KG1 (cell line): Measurements from ENCODE around the gene NUDT1.
"Not testable (repeated sequence)": the region's sequence is repeated elsewhere in the genome, so short reads cannot be mapped to it uniquely, and the experiment has no call there.

ENCODE experiments used
- DNase-seq: peaks from one replicate; lab custom pipeline; 2025; lab: John Stamatoyannopoulos, UW

Gene NUDT1

GRCh38 chr7:2249744-2250323 lies 7.8 kb downstream of the NUDT1 start:
- no peak for DNase-seq

- no peak for DNase-seq
Observed at GRCh38 chr7:2251381-2251780, 9.4 kb downstream of the NUDT1 start.

GRCh38 chr7:2251841-2252771 lies 10.1 kb downstream of the NUDT1 start:
- DNase-seq: no peak

- no peak for DNase-seq
Observed at GRCh38 chr7:2253021-2253420, 11.0 kb downstream of the NUDT1 start.

- no peak for DNase-seq
Observed at GRCh38 chr7:2253525-2254244, 11.7 kb downstream of the NUDT1 start.

- DNase-seq: no peak
Observed at GRCh38 chr7:2254429-2255144, 12.6 kb downstream of the NUDT1 start.

- no peak for DNase-seq
Observed at GRCh38 chr7:2255145-2256139, 13.4 kb downstream of the NUDT1 start.

- DNase-seq: no peak
Observed at GRCh38 chr7:2256306-2257045, 14.4 kb downstream of the NUDT1 start.

GRCh38 chr7:2257046-2257551 lies 15.1 kb downstream of the NUDT1 start:
- DNase-seq: no peak

- no peak for DNase-seq
Observed at GRCh38 chr7:2257651-2258050, 15.6 kb downstream of the NUDT1 start.

- DNase-seq: no peak
Observed at GRCh38 chr7:2258661-2259365, 16.8 kb downstream of the NUDT1 start.

- no peak for DNase-seq
Observed at GRCh38 chr7:2259480-2259879, 17.5 kb downstream of the NUDT1 start.

- no peak for DNase-seq
Observed at GRCh38 chr7:2260820-2261219, 18.8 kb downstream of the NUDT1 start.

- no peak for DNase-seq
Observed at GRCh38 chr7:2261611-2262010, 19.6 kb downstream of the NUDT1 start.

- DNase-seq: no peak
Observed at GRCh38 chr7:2263176-2263575, 21.1 kb downstream of the NUDT1 start.

GRCh38 chr7:2264158-2264557 lies 22.1 kb downstream of the NUDT1 start:
- DNase-seq: no peak

GRCh38 chr7:2266911-2267310 lies 24.9 kb downstream of the NUDT1 start:
- DNase-seq: no peak

GRCh38 chr7:2269089-2269990 lies 27.3 kb downstream of the NUDT1 start:
- not testable (repeated sequence) for DNase-seq
